WI38 (cell line): ENCODE results near the gene GJD2.

ENCODE experiments used
- H3K4me3 ChIP-seq: 2 replicates; pipeline ENCODE4 v1.5.1; 2011; ENCODE audit warnings: low read depth, mild to moderate bottlenecking, control low read depth, low read length
- TF ChIP-seq, protein P1 (sequence below): IDR thresholded peaks from 2 replicates; pipeline ENCODE4 v1.5.1; 2012; ENCODE audit warnings: low read depth, mild to moderate bottlenecking, control low read depth, low read length

GJD2 gene

DNA sequence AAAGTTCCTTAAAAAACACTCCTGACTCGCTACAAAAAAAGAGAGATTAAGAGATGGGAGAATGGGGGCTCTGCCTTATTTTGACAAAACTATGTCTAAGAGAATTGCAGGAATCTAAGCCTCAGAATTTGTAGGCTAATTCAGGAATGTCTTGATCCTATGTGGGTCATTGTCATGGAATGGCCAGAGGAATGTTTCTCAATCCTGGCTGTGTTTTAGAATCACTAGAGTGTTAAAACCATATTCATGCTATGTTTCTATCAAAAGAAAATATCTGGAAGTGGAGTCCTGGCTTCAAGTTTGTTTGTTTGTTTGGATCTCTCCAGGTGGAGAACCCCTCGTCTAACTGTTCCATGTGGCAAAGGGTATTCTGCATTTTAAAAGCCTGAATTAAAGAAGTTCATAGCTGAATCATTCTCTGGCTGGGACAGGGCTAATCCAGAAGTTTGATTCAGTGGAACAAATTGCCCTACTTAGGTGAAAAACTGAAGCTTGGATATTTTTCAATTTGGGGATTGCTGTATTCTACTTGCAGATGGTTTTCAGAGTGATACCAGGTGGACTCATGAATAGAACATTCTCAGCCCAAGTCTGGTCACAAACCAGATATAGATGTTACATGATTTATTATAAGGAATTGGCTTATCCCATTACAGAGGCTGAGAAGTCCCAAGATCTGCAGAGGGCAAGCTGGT, 28.2 kb downstream of the GJD2 start:
- H3K4me3 ChIP-seq: no peak overlapping the region
- TF ChIP-seq, protein P1, sequence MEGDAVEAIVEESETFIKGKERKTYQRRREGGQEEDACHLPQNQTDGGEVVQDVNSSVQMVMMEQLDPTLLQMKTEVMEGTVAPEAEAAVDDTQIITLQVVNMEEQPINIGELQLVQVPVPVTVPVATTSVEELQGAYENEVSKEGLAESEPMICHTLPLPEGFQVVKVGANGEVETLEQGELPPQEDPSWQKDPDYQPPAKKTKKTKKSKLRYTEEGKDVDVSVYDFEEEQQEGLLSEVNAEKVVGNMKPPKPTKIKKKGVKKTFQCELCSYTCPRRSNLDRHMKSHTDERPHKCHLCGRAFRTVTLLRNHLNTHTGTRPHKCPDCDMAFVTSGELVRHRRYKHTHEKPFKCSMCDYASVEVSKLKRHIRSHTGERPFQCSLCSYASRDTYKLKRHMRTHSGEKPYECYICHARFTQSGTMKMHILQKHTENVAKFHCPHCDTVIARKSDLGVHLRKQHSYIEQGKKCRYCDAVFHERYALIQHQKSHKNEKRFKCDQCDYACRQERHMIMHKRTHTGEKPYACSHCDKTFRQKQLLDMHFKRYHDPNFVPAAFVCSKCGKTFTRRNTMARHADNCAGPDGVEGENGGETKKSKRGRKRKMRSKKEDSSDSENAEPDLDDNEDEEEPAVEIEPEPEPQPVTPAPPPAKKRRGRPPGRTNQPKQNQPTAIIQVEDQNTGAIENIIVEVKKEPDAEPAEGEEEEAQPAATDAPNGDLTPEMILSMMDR: no peak

DNA sequence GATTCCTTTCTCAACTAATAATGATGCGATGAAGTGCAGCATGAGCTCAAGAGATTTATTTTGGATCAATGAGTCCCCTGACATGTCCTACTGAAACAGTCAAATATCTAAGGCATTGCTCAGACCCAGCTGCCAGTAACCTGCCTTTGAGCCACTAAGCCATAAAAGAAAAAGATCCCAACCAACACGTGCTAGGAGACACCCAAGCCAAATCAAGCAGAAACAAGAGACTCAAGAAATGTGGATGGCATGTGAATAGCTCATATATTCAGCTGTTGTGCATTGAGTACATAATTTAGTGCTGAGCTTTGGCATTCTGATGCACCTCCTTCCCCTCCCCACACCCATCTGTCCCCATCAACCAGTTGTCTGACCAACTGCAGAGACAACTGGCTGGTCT, 29.2 kb downstream of the GJD2 start:
- no peak overlapping the region for H3K4me3 ChIP-seq
- TF ChIP-seq, protein P1: no peak

DNA sequence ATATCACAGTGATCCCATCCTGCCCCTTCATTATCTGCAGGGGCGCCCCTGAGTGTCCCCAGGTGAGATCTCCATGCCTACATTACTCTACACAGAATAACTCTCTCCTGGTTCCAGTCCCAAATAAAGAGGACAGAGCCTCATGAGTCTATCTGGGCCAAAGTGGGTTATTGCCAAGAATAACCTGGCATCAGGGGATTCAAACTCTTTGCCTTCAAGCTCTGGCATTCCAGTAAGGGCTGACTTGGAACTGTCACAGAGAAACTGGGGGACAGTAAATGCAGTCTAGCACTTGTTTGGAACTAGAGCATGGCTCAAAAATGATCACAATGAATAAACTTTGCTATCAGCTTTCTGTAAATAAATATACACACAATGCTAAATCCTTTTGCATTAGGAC, 30.3 kb downstream of the GJD2 start:
- TF ChIP-seq, protein P1: no peak
- H3K4me3 ChIP-seq: no peak overlapping the region

DNA sequence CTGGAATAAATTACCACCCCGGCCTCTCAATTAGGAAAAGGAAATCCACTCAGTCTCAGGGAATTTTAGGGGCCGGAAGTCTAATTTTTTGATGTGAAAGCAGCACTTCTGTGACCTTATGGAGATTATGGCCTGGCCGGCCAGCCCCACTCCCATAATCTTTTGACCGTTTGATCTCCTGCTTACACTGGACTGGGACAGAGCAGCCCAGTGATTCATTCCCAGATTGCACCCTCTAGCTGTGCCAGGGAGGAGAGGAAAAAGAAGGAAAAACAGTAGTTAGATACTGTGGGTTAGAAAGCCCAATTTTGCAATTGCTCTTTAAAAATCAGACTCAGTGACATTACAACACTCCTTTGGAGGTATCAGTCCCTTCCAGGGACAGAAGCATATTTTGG, 32.4 kb downstream of the GJD2 start:
- H3K4me3 ChIP-seq: no peak overlapping the region
- TF ChIP-seq, protein P1: 0 out of 2 replicates have a peak, but pooled peaks have one; percentile 15

DNA sequence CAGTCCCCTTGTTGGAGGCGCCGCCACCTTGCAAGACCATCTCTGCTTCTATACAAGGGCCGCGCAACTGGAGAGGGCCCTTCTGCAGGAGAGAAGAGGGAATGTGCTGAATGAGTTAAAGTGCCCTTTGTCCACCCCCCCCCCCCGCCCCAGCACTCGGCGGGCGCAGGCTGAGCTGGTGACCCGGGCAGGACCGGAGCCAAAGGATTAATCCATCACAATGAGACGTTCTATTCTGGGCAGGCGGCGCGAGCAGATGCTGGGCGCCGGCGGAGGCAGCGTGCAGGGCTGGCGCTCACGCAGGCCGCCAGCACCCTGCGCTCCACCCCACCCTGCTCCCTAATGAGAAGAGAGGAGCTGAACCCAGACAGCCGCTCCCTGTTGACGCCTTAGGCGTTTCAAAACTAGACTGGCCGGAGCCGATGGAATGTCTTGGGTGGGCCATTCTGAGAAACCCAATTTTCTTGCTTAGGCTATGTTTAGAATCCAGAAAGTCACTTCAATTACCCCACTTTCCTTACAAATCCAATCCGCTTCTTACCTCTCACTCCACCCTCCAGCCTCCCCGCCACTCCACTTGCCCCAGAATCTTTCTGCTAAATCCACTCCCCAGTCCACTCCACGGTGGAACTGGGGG, 32.9 kb downstream of the GJD2 start:
- TF ChIP-seq, protein P1: no peak
- H3K4me3 ChIP-seq: 0 out of 2 replicates have a peak overlapping the region, but pooled peaks have one; percentile 27

DNA sequence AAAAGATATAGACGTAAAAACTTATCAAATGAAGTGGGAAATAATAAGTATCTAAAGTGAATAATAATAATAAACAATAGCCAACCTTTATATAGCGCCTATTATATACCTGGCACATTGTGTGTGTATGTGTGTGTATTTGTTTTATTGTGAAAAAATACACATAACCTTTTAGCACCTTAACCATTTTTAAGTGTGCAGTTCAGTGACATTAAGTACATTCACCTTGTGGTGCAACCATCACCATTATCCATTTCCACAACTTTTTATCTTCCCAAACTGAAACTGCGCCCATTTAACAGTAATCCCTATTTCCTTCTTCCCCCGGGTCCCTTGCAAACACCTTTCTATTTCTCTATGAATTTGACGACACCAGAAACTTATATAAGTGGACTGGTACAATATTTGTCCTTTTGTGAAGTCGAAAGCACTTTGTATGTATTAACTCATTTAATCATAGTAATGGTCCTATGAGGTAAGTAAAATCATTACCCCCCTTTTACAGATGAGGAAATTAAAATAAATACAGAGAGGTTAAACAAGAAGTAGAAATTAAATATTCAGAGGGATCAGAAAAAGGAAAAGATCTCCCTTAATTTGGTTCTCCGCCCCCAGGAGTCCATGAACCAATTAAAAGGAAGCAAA, 33.5 kb downstream of the GJD2 start:
- no peak overlapping the region for H3K4me3 ChIP-seq
- TF ChIP-seq, protein P1: no peak

DNA sequence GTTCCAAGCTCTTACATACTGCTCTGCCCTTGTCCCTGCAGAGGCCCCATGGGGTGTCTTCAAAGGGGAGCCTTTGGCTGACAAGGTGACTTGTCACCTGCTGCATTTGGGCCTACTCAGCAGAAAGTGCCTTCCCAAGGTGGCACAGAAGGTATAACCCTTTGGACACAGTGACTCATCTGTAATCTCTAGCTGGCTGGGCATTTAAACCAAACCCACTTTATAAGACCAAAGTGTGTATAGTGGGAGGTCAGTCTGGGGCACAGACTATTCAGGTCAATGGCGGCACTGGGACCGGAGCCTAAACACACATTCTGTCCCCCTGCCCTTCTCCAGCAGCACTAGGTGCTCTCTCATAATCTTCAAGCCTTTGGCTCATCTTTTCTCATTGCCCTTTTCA, 35.1 kb downstream of the GJD2 start:
- no peak overlapping the region for H3K4me3 ChIP-seq
- TF ChIP-seq, protein P1: no peak
